ENCODE results near the gene NDUFS8. TPM values are rescaled to one million over a fixed set of nuclear protein-coding genes. Genes with fewer than 3 reads are reported as not detected.

Gene NDUFS8
- total RNA-seq, 1 donor from 2014 or later, result 168 TPM

- H3K4me1 Mint-ChIP-seq (ENCODE audit: unreplicated experiment), result peaks cover 22% of the 10 kb centered on the region
- peaks cover 27% of the 10 kb centered on the region for H3K36me3 Mint-ChIP-seq
- TF ChIP-seq, protein P1, sequence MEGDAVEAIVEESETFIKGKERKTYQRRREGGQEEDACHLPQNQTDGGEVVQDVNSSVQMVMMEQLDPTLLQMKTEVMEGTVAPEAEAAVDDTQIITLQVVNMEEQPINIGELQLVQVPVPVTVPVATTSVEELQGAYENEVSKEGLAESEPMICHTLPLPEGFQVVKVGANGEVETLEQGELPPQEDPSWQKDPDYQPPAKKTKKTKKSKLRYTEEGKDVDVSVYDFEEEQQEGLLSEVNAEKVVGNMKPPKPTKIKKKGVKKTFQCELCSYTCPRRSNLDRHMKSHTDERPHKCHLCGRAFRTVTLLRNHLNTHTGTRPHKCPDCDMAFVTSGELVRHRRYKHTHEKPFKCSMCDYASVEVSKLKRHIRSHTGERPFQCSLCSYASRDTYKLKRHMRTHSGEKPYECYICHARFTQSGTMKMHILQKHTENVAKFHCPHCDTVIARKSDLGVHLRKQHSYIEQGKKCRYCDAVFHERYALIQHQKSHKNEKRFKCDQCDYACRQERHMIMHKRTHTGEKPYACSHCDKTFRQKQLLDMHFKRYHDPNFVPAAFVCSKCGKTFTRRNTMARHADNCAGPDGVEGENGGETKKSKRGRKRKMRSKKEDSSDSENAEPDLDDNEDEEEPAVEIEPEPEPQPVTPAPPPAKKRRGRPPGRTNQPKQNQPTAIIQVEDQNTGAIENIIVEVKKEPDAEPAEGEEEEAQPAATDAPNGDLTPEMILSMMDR (conservative IDR thresholded peaks at IDR 0.05), result no peak
- peak overlapping the region; percentile 17 for H3K27ac Mint-ChIP-seq
- no peak overlapping the region for H3K4me3 Mint-ChIP-seq
- H3K27me3 Mint-ChIP-seq, result no peaks in the 10 kb centered on the region
- no peaks in the 10 kb centered on the region for H3K9me3 Mint-ChIP-seq
- DNase-seq (ENCODE audit: extremely low spot score, unreplicated experiment), result no peak
Observed at GRCh38 chr11:68077617-68078582, 47.4 kb downstream of the NDUFS8 start.

GRCh38 chr11:68080860-68081259, 50.4 kb downstream of the NDUFS8 start:
- Mint-ChIP-seq H3K36me3 (peaks cover 14% of the 10 kb centered on the region), H3K4me3 (no peak overlapping the region), H3K4me1 (ENCODE audit: unreplicated experiment) (peaks cover 14% of the 10 kb centered on the region), H3K27me3 (no peaks in the 10 kb centered on the region), H3K27ac (no peak overlapping the region), H3K9me3 (no peaks in the 10 kb centered on the region)
- TF ChIP-seq, protein P1 (conservative IDR thresholded peaks at IDR 0.05), result no peak
- no peak for DNase-seq (ENCODE audit: extremely low spot score, unreplicated experiment)

DNA sequence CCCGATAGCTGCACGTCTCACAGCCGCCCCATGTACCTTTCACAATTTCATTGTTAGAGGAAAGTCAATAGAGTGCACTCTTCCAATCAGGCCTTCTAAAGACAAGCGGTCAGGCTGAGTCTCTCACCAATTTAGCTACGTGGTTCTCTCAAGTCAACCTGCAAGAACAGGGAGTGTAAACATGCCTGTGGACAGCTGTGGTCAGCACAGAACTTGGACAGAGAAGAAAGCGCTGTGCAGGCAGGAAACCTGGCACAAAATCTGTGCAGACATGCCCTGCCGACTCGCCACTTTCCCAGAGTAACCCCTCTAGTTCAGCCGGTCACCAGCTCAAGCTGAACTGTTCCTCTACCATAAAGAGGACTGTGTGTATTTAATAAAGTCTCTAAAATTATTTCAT, 51.2 kb downstream of the NDUFS8 start:
- DNase-seq (ENCODE audit: extremely low spot score, unreplicated experiment), result no peak
- TF ChIP-seq, protein P1 (conservative IDR thresholded peaks at IDR 0.05), result no peak
- H3K27ac Mint-ChIP-seq, result no peak overlapping the region
- H3K4me1 Mint-ChIP-seq (ENCODE audit: unreplicated experiment), result peaks cover 11% of the 10 kb centered on the region
- H3K27me3 Mint-ChIP-seq, result no peaks in the 10 kb centered on the region
- H3K36me3 Mint-ChIP-seq, result peaks cover 14% of the 10 kb centered on the region
- no peaks in the 10 kb centered on the region for H3K9me3 Mint-ChIP-seq
- H3K4me3 Mint-ChIP-seq, result no peak overlapping the region

- no peak for DNase-seq (ENCODE audit: extremely low spot score, unreplicated experiment)
- Mint-ChIP-seq H3K4me1 (ENCODE audit: unreplicated experiment) (peaks cover 8% of the 10 kb centered on the region), H3K4me3 (no peak overlapping the region), H3K27me3 (no peaks in the 10 kb centered on the region), H3K36me3 (peaks cover 14% of the 10 kb centered on the region), H3K9me3 (no peaks in the 10 kb centered on the region), H3K27ac (no peak overlapping the region)
- TF ChIP-seq, protein P1 (conservative IDR thresholded peaks at IDR 0.05), result no peak
Observed at GRCh38 chr11:68082481-68082880, 52.0 kb downstream of the NDUFS8 start.

GRCh38 chr11:68083517-68083916, 53.0 kb downstream of the NDUFS8 start:
- TF ChIP-seq, protein P1 (conservative IDR thresholded peaks at IDR 0.05), result no peak
- Mint-ChIP-seq H3K36me3 (peaks cover 10% of the 10 kb centered on the region), H3K9me3 (no peaks in the 10 kb centered on the region), H3K4me3 (no peak overlapping the region), H3K27me3 (no peaks in the 10 kb centered on the region), H3K27ac (no peak overlapping the region), H3K4me1 (ENCODE audit: unreplicated experiment) (no peaks in the 10 kb centered on the region)
- no peak for DNase-seq (ENCODE audit: extremely low spot score, unreplicated experiment)

Small RNA genes lying within 50 kb of the gene (microRNA-seq; reads per million reads assigned to microRNA genes)
- gene MIR4691, result not detected
- not detected for gene MIR6753
- 1.7 reads per million for gene MIR7113

Other genes starting within 250 kb of the NDUFS8 start
- 13.0 and 13.7 TPM in 2 replicates for gene UNC93B1, start 26.6 kb upstream of the NDUFS8 start, total RNA-seq (ENCODE audit: low replicate concordance)
- 0.95 and 1.7 TPM in 2 replicates for gene ALDH3B1, start 20.4 kb upstream of the NDUFS8 start, total RNA-seq (ENCODE audit: low replicate concordance)
- 37.0 and 49.7 TPM in 2 replicates for gene TCIRG1, start 8.3 kb downstream of the NDUFS8 start, total RNA-seq (ENCODE audit: low replicate concordance)
- gene CHKA, start 90.7 kb downstream of the NDUFS8 start, total RNA-seq (ENCODE audit: low replicate concordance), result 32.2 and 46.7 TPM in 2 replicates
- 48.5 and 54.4 TPM in 2 replicates for gene KMT5B, start 182.6 kb downstream of the NDUFS8 start, total RNA-seq (ENCODE audit: low replicate concordance)
- 45.4 and 46.4 TPM in 2 replicates for gene C11orf24, start 241.3 kb downstream of the NDUFS8 start, total RNA-seq (ENCODE audit: low replicate concordance)